M059J (cell line): ENCODE results near the gene BUD13. TPM values are rescaled to one million over a fixed set of nuclear protein-coding genes. Genes with fewer than 3 reads are reported as not detected.
A peak's percentile ranks its signal among the peaks of the same experiment; 100 is the strongest.
"Not testable (repeated sequence)": the region's sequence is repeated elsewhere in the genome, so short reads cannot be mapped to it uniquely, and the experiment has no call there.

Source experiments
- DNase-seq: peaks from one replicate; pipeline ENCODE4 v3.0.0-alpha.2; 2012; ENCODE audit warnings: low read depth
- total RNA-seq: library from RNA; depleted of rRNA; stranded (reverse); fragments of >200 nt; shearing (Covaris generic); gene quantifications from 2 replicates; pipeline ENCODE4 v1.2.3, GENCODE V29; 2014; rRNA removed

BUD13 gene, protein sequence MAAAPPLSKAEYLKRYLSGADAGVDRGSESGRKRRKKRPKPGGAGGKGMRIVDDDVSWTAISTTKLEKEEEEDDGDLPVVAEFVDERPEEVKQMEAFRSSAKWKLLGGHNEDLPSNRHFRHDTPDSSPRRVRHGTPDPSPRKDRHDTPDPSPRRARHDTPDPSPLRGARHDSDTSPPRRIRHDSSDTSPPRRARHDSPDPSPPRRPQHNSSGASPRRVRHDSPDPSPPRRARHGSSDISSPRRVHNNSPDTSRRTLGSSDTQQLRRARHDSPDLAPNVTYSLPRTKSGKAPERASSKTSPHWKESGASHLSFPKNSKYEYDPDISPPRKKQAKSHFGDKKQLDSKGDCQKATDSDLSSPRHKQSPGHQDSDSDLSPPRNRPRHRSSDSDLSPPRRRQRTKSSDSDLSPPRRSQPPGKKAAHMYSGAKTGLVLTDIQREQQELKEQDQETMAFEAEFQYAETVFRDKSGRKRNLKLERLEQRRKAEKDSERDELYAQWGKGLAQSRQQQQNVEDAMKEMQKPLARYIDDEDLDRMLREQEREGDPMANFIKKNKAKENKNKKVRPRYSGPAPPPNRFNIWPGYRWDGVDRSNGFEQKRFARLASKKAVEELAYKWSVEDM
- total RNA-seq: 18.5 and 26.4 TPM in 2 replicates

DNA sequence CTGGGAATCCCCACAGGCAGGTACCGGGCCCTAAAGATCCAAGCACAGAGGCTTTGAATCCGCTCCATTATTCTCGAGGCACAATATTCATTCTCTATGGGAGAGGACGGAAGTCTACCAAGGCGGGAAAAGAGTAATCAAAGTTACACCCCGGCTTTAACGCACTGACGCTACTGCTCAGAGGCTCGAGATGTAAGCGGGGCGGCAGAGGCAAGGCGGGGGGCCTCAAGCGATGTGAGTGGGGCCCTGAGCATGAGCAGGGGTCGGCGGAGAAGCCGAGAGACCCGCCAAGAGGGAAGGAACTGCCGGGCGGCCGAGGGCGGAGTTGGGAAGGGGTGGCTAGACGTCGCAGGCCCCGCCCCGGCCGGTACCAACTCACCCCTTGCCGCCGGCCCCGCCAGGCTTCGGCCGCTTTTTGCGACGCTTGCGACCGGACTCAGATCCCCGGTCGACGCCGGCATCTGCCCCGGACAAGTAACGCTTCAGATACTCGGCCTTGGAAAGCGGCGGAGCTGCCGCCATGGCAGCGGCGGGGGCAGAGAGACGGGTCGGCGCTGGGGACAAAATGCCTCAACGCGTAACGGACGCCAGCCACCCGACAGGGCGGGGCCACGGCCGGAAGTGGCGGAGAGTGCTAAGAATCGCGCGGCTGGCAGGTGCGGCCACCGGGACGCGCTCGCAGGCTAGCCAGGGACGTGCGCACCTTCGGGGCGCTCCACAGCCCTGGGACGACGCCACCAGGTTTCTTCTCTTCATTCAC is at the start of gene BUD13:
Gene BUD13 (minus strand): TSS at position 545 of the 760 bp plus-strand sequence. CDS start 23 bp downstream, at position 522.
- peak; percentile 80 for DNase-seq

DNA sequence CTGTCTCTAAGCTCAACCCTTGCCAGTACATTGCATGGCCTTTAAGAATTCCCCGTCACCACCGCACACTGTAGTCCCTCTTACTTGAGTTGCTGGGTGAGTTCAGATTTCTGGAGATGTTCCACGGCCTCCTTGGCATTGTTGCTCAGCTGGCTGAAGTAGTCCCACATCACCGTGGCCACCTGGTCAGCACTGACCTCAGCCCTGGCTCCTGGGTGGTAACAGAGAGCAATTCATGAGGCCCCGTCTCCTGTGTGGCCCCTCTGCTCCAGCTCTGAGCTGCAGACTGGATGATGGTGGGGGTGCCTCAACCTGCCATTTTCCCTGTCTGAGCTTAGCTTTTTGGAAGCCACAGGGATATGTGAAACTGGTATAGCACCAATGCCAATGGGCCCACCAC is 49.8 kb upstream of the BUD13 start:
- DNase-seq: no peak

DNA sequence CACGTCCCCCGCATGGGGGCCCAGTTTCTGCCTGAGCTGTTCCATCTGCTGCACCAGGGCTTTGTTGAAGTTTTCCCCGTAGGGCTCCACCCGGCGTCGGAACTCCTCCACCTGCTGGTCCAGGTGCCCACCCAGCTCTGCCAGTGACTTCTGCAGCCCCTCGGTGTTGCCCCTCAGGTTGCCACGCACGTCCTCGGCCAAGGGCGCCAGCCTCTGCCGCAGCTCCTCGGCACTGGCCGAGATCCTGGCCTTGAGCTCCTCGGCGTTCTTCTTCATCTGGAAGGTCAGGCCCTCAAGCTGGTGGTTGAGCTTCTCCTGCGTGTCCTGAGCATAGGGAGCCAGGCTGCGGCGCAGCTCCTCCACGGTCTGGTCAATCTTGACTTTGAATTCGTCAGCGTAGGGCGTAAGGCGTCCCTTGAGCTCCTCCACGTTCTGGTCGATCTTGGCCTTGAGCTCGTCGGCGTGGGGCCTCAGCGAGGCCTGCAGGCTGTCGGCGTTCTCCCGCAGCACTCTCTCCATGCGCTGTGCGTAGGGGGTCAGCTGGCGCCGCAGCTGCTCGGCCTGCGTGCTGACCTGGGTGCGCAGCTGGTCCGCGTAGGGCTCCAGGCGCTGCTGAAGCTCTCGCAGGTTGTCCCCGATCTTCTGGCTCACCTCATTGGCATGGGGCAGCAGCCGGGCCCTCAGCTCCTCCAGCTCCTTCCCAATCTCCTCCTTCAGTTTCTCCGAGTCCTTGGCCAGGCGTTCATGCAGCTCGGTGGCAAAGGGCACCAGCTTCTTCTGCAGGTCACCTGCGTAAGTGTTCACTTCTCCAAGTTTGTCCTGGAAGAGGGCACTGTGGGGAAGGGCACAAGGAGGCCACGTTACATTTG is 48.5 kb upstream of the BUD13 start:
- DNase-seq: no peak

DNA sequence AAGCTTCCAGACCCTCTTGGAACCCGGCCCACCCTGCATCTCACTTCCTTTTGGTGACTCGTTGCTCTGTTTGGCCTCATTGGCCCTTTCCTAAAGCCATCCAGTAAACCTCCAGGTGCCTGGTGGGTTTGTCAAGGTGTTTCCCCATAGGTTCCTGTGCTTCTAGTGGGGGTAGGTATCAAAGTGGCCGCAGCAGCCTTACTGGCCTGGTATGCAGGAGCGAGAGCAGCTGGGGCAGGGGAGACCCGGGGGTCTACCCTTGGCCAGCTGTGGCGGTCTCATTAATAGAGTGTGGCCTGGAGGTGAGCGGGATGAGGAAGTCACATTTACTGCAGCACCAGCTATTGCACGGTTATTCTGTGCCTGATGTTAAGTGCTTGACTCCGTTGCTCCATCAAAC is 46.3 kb upstream of the BUD13 start:
- no peak for DNase-seq

DNA sequence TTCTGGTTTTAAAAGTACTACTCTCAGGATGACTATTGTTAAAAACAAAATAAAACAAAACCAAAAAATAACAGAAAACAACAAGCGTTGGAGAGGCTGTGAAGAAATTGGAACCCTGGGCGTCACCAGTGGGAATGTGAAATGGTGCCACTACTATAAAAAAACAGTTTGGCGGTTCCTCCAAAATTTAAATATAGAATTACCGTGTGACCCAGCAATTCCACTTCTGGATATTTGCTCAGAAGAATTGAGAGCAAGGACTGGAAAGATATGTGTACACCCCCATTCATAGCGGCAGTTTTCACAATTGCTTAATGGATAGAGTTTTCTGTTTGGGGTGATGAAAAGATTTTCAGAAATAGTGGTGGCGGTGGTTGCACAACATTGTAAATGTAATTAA is 41.7 kb upstream of the BUD13 start:
- no peak for DNase-seq

DNA sequence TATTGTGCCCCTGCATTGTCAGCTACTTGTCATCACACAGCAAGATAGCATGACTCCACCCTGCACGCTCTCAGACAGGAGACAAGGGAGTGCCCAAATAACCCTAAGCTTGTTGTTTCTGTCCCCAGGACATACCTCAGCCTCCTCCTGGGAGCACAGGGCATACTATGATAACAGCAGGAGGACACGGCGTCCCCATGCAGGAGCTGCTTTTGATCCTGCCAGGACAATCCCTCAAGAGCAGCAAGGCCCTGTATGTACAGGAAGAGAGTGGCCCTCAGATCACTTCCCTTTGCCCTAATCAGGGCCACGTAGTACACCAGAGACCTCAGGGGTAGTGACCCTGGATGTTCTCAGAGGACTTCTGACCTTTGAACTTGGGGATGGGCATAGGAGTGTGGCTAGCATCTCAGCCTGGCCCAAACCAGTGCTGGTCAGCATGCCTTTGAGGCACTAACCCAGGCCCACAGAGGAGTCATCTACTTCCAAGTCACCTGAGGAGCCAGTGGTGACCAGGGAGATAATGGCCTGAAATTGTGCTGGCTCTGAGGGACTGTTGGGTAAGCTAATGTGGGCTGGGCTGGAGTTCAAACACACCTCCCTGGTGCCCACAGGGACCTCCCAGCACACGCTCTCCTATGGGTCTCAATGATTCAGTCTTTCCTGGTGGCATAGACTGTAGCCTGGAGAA is 41.1 kb upstream of the BUD13 start:
- DNase-seq: no peak

DNA sequence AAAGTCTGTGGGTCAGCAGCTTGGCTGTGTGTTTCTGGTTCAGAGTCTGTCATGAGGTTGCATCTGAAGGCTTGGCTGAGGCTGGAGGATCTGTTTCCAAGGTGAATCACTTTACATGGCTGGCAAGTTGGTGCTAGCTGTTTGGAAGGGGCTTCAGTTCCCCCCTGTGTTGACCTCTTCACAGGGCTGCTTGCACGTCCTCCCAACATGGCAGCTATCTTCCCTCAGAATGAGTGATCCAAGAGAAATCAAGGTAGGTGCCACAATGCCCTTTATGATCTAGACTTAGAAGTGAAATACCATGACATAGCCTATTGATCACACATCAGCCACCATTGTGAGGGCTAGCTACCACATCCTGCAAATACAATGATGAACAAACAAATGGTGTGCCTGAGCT is 40.4 kb upstream of the BUD13 start:
- DNase-seq: no peak

DNA sequence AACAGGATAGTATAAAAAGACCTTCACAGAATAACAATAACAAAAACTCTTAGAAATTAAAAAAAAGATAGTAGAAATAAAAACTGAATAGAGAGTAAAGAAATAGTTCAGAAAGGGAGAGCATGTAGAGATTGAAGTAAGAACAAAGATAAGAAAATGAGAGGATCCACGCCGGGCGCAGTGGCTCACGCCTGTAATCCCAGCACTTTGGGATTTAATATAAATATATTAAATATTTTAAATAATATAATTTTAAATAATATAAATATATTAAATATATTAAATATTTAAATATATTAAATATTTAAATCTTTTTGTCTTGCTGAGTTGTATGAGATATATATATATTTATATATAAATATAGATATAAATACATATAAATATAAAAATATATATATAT is 39.3 kb upstream of the BUD13 start:
- DNase-seq: no peak

DNA sequence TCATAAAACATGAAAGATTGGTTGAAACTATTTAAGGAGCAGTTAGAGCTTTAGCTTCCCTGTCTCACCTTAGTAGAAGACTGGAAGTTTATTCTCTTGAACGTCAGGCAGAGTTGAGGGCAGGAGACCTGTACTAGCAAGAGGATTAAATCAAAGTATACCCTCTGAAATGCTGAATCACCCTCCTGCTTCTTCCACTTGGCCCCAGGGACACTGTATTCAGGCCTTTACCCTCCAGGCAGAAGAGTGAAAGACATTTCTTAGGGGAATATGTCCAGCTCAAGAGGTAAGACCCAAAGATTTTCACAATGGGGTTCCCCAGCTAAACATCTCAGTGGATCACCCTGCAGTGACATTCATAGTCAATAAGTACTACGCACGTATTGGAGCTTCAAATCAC is 38.4 kb upstream of the BUD13 start:
- no peak for DNase-seq

DNA sequence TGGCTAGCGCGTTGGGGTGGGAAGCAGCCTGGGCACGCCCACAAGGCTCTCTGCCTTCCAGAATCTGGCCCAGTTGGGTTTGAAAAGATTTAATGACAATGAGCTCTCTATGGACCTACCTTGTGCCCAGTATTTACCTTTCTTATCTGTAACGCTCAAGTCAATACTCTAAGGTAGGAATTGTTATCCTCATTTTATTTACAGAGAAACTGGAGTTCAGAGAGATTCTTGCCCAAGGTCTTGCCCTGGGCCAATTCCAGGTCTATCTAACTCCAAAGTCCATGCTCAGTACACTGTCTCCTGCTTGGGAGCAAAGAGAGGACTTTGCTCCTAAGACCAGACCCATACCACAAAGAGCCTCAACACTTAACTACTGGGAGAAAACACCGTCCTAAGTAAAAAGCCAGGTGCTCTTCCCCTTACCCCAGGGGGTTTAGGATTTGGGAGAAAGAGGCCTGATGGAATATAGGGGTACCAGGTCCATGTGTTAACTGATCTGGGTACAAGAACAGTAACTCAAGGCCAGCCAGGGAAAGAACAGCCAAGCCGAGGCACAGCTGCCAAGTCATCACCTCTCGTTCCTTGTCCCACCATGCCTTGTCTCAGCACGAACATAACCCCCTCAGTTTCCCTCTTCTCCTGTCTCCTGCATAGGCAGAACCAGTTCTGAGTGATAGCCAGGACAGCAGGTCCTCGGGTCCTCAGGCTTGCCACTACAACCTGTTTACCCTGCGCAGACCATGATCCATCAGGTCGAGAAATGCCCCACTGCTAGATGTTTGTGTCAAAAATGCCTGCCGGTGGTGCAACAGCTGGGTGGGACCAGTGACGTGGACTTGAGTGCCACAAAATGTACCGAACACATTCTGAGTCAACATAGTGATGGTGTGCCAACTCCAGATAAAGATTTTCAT is 35.7 kb upstream of the BUD13 start:
- peak; percentile 45 for DNase-seq

DNA sequence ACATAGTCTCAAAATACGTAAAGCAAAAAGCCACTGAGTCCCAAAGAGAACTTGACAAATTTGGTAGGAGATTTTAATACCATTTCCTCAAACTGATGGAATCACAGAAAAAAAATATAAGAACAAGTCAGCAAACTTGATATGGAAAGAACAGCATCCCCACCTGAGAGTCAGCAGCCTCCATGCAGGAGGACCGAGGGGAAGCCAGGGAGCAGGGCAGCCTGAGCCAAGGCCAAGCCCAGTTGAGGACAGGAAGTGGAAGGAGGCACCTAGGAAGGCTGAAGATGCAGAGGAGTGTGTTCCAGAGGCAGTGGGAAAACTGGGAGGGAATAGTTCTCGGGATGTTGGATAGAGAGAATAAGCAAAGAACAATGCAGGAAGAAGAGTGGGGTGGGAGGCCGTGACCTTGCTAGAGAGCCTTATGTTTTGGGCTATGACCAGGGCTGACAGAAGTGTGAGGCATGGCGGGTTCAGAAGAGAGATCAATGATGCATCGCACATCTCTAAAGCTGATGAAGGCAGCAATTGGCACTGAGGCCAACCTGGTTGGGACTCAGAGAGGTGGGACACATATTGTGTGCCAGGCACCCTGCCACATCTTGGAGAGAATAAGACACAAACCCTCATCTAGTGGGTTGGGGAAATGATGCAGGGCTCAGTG is 34.9 kb upstream of the BUD13 start:
- no peak for DNase-seq

DNA sequence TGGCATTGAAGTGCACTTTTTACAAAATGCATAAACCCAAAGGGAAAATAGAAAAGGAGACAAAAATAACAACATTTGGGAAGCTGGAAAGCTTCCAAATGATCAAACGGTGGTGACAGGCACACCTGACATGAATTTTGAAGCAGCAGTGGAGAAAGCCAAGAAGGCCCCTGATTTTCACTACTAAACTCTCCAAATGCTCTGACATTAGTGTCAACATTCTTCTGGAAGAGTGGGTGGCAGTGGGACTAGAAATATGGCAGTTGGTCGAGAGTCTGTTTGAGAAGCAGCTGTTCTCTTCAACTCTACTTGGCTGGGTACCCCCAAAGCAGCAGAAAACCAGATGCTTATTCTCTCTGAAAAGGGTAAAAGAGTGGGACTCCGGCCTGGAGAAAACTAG is 31.2 kb upstream of the BUD13 start:
- DNase-seq: no peak

DNA sequence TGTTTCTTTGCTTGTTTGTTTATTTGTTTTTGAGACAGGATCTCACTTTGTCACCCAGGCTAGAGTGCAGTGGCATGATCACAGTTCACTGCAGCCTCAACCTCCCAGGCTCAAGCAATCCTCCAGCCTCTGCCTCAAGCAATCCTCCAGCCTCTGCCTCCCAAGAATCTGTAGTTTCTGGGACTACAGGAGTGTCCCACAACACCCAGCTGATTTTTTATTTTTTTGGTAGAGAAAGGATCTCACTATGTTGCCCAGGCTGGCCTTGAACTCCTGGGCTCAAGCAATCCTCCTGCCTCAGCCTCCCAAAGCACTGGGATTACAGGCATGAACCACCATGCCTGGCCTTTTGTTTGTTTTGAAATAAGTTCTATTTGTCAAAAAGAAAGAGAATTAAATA is 28.9 kb upstream of the BUD13 start:
- DNase-seq: not testable (repeated sequence)

DNA sequence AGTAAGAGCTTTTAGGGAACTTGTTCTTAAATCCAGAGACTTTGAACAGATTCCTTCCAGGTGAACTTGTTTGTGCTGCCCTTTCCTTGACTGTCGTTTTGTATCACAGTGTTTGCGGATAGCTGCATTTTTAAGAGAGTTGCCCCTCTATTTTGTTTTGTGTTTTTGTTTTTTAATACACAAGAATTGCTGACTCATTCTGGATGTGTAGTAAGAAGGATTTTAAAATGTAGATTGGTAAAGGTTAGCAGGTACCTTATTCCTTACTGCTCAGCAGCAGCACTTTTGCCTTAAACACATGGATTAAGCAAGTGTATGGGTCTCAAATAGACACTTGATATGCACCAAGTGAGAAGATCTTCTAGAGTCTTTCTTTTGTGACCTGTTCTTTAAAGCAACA is 27.8 kb upstream of the BUD13 start:
- DNase-seq: no peak

DNA sequence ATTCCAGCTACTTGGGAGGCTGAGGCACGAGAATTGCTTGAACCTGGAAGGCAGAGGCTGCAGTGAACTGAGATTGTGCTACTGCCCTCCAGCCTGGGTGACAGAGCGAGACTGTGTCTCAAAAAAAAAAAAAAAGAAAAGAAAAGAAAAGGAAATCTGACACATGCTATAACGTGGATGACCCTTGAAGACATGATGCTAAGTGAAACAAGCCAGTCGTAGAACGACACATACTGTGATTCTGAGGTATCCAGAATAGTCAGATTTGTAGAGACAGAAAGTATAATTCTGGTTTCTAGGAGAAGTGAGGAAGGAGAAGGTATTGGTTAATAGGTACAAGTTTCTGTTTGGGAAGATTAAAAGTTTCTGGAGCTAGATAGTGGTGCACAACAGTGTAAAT is 25.6 kb upstream of the BUD13 start:
- no peak for DNase-seq

DNA sequence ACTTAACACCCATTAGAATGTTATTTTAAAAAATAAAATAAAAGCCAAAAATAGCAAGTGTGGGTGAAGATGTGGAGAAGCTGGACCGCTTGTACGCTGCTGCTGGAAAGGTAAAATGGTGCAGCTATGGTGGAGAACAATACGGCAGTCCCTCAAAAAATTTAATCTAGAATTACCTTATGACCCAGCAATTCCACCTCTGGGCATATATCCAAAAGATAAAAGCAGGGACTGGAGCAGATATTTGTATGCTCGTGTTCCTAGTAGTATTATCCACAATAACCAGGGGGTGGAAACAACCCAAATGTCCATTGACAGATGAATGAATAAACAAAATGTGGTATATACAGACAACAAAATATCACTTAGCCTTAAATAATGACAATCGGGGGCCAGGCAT is 25.0 kb upstream of the BUD13 start:
- DNase-seq: no peak

DNA sequence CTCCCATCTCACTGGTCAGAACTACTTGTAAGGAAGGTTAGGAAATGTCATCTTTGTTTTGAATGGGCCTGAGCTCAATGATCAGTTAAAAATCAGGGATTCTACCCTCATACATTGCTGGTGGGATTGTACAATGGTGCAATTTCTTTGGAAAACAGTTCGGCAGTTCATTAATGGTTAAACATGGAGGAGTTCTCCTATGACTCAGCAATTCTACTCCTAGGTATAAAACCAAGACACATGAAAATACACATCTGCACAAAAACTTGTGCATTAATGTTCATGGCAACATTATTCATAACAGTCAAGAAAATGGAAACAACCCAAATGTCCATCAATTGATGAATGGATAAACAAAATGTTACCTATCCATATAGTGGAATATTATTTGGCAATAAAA is 23.8 kb upstream of the BUD13 start:
- no peak for DNase-seq

DNA sequence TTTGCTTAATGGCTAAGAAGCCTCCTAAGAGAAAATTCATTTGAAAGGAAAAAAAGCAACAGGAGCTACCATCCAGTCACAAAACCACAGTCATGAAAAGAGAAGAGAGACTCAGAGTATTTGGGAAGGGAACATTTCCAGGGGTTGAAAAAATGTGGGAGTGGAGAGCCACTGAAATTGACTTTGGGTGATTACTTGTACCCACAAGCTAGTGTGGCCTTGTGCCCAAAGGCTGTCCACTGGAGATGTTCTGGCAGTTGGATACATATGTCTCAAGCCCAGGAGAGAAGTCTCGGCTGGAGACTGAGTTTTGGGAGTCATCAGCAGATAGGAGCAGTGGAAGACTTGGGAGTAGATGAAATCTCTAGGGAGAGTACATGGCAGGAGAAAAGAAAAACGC is 22.1 kb upstream of the BUD13 start:
- no peak for DNase-seq

DNA sequence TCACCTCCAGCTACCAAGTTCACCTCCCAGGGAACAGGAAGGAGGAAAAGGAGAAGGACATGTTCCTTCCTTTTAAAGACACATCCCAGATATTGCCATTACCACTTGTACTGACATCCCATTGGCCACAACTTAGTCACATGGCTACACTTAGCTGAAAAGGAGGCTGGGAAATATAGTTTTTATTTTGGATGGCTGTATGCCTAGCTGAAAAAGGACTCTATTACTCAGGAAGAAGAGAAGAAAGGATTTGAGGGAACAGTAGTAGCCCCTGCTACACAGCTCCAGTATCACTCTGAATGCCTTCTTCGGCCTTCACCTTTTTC is 20.9 kb upstream of the BUD13 start:
- peak; percentile 25 for DNase-seq
